GM19372 (cell line): ENCODE data around the gene CCDC73.
A peak's percentile ranks its signal among the peaks of the same experiment; 100 is the strongest.
"Not testable (repeated sequence)": the region's sequence is repeated elsewhere in the genome, so short reads cannot be mapped to it uniquely, and the experiment has no call there.

Source experiments
- ATAC-seq: cut with Tn5 transposase; IDR thresholded peaks from one replicate; pipeline ENCODE4 v1.9.1; 2021; ENCODE audit warnings: mild to moderate bottlenecking, low read depth, moderate library complexity; ENCODE audit not compliant: unreplicated experiment

Gene CCDC73

DNA sequence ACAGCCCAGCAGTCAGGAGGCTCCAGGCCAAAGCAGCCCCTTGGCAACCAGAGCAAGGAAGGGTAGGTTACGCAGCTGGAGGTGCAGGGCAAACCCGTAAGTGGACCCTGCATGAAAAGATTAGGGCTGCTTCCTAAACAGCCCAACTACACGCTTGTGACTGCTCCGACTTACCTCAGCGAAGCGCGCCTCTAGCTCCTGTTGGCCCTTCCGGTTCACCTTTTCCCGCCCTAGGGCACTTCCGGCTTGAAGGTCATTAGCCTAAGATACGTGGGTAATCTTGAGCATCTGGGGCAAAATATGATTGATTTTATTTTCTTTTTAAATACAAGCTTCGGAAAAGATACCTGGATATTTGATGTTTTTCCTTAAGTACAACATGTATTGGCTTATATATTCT is at the start of gene CCDC73:
Gene CCDC73 (minus strand): TSS at position 224 of the 400 bp plus-strand sequence. CDS start 34,419 bp downstream, outside the sequence.
- no peak for ATAC-seq

DNA sequence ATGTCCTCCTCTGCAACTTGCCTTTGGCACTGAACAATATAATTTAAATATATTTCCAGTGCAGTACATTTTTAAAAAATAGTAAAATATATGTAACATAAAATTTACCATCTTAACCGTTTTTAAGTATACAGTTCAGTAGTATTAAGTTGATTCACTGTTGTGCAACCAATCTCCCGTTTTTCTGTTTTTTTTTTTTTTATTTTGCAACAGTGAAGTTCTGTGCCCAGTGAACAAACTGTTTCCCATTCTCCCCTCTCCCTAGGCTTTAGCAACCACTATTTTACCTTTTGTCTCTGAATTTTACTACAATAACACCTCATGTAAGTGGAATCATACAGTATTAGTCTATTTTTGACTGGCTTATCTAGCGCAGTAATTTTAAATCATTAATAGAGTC is 49.1 kb upstream of the CCDC73 start:
- ATAC-seq, result no peak

DNA sequence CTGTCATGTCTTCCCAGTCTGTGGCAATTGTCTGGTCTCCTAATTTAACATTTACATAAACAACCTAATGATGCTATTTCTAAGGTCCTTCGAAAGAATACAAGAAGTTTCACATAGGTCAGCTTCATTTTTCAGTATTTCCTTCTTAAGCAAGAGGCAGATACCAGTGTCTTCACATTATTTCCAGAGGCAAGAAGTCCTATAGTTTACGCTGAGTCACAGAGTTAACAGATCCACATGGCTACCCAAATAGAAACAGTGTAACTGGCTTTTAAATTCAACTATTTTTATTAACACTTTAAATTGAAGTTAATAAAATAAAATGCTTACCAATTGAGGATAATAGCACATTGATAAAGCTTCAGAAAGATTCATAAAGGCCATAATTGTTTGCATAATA is 46.1 kb upstream of the CCDC73 start:
- no peak for ATAC-seq

DNA sequence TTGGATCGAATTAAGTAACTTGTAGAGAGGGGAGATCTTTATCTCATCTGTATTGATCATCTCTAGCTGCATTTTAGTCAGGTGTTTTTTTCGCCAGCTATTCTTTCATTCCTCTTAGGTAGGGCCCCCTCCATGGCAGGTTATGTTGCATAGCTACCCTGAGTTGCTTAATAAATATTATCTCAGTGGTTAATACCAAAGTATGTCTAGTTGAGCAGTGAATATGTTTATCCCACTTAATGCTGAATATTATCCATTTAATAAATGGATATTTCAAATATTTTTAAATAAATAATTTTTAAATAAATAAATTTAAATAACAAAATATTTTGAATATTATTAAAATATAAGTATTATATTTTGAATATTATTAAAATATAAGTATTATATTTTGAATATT is 44.8 kb upstream of the CCDC73 start:
- no peak for ATAC-seq

DNA sequence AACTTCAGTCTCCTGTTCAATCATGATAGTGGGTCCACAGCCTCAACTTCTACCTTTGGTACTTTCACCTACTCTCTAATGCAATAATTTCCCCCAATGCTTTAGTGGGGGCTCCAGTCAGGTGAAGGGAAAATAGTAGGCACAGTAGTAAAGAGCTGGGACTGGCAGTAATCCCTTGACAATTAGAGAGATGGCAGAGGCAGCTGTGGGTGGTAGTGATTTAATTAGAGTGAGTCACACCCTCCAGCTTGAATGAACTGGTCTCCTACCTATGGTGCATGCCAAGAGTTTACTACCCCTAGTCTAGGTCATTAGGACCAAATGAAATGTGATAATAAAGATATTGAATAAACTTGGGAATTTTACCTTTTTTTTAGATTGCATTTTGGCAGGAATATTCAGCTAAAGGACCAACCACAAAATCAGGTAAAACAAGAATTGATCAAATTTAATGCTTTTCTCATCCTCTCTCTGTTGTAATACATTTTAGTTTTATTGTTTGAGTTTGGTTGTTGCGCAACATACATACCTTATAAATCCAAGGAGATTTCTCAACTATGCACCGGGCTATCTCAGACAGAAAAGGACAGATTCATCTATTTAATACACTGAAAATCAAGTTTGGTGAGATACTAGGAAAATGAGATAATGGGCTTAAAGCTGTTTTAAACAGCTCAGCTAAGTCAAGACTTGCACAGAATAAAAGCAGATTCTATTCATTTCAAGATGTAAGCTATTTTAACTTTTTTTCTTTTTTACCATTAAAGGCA is 44.2 kb upstream of the CCDC73 start:
- no peak for ATAC-seq

GRCh38 chr11:32836946-32837345 is 42.5 kb upstream of the CCDC73 start:
- no peak for ATAC-seq

DNA sequence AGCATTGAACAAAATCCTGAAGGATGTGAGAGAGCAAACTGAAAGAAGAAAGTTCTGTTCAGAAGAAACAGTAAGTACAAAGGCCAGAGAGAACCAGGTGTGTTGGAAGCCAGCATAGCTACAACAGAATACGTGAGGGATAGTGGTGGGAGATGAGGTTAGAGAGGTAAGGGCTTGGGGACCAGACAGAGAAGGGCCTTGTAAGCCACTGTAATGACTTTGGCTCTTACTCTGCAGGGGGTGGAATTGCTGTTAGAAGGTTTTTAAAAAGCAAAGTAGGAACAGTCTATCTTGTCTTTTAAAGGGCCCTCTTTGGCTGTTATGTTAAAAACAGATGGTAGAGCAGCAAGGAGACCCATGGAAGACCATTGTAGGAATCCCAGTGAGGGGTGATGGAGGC is 39.5 kb upstream of the CCDC73 start:
- no peak for ATAC-seq

DNA sequence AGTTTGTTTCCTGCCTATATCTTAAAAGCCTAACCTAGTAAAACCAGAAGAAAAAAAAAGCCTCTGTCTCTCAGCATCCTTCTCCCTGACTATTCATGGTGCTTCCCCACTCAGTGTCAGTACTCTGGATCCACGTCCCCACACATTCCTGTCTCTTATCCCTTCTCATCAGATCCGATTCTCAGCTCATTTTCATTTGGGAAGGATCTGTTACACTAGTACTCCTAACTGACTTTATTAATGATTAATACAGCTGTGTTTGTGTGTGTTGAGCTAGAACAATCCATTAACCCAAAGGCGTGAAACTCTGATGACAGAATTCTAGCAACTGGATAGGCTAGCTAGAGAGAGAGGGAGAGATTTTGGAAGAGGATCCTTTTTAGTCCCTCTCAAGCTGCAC is 36.8 kb upstream of the CCDC73 start:
- no peak for ATAC-seq

DNA sequence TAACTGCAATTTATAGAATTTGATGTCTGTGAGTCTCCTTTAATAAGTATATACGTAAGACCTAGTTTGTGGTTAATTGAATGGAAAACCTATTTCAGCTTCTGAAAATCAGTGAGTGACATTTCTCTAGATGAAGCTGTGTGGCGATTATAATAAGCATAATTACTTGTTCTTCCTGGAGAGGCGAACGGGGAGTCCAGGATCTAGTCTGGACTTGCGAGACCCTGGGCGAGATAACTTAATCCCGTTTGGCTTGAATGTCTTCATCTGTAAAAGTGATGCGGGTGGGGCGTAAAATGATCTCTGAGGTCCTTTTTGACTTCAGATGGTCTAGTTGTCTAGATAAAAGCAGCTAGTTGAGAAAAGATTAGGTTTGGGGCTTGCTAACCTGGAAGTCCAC is 36.3 kb upstream of the CCDC73 start:
- no peak for ATAC-seq

- no peak for ATAC-seq
Observed at GRCh38 chr11:32830413-32830738, 35.9 kb upstream of the CCDC73 start.

GRCh38 chr11:32829680-32830412 is 35.4 kb upstream of the CCDC73 start, which contains the start of gene PRRG4:
PRRG4 (plus strand) TSS chr11:32829927; CDS start chr11:32830530, 603 bp downstream.
- ATAC-seq, result peak; percentile 77

GRCh38 chr11:32829157-32829679 is 34.8 kb upstream of the CCDC73 start:
- peak; percentile 44 for ATAC-seq

GRCh38 chr11:32827276-32827675 is 32.8 kb upstream of the CCDC73 start:
- no peak for ATAC-seq

DNA sequence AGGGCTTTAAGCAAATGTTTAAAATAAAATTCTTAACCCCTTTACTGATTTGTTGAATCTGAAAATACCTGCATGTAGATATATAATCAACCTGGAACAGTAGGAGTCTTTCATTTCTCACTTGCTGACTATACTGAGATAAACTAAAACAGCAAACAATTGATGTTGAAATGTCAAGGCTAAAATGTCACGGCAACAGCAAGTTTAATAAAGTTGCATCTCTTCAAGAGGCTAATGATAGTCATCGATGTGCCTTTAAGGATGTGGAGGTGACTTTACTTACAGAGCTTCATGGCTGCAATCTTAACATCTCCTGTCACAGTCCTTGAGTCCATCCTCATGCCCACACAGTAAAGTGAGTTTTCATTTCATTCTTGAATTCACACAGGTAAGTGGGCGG is 31.7 kb upstream of the CCDC73 start:
- ATAC-seq, result no peak

DNA sequence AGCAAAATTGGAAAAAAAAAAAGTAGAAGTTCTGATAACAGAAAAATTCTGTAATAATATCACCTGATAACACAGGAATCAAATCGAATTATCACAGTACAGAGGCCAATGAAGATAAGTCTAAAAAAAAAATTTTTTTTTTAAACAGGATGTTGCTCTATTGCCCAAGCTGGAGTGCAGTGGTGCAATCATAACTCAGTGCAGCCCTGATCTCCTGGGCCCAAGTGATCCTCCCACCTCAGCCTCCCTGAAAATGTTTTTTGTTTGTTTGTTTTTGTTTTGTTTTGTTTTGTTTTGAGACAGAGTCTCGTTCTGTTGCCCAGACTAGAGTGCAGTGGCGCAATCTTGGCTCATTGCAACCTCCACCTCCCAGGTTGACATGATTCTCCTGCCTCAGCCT is 29.2 kb upstream of the CCDC73 start:
- ATAC-seq, result not testable (repeated sequence)

GRCh38 chr11:32821917-32822560 is 27.6 kb upstream of the CCDC73 start:
- no peak for ATAC-seq

DNA sequence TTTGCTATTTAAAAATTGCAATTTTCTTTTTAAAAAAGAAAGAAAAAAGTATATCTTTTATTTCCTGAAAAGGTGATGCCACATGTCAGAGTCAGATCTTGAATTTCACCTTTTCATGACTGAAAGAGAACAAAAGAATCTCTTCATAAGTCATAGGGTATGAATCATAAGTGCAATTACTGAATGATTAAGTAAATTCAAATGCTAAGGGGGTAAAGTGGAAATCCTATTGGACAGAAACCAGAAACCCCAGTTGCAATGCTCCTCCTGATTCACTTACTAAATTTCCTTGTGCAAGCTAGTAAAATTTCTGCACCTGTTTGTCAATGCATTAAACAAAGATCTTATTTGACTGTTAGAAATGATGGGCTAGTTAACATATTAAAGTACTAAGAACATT is 27.1 kb upstream of the CCDC73 start:
- no peak for ATAC-seq

DNA sequence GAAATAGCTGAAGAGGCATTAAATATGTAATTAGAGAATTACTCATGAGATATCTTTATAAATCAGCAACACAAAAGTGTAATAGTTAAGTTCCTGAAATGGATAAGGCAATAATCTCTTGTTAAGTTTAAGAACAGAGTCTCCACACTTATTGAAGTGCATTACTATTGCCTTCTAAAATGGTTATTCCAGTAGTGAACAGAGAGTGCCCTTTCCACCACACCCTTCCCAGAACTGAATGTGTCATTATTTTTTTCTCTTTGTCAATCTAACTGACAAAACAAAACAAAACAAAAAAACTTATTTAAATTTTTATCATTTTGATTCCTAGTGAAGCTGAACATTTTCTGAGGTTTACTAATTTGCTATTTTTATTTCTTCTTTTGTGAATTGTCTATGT is 26.0 kb upstream of the CCDC73 start:
- ATAC-seq, result no peak

GRCh38 chr11:32819187-32819586 is 24.7 kb upstream of the CCDC73 start:
- no peak for ATAC-seq

DNA sequence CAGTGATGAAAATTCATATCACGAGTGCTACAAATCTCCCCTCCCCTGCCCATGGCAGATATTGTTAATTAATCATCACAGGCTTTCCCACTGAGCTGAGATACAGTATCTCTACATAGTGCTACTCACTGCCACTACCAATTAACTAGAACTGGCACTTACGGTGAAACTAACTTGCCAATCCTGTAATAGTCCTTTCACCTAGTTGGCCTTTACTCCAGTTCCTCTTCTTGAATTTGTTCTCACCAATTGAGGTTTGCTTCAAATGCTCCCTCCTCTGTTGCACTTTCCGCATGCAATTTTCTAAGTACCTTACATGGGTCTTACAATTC is 23.4 kb upstream of the CCDC73 start:
- no peak for ATAC-seq

DNA sequence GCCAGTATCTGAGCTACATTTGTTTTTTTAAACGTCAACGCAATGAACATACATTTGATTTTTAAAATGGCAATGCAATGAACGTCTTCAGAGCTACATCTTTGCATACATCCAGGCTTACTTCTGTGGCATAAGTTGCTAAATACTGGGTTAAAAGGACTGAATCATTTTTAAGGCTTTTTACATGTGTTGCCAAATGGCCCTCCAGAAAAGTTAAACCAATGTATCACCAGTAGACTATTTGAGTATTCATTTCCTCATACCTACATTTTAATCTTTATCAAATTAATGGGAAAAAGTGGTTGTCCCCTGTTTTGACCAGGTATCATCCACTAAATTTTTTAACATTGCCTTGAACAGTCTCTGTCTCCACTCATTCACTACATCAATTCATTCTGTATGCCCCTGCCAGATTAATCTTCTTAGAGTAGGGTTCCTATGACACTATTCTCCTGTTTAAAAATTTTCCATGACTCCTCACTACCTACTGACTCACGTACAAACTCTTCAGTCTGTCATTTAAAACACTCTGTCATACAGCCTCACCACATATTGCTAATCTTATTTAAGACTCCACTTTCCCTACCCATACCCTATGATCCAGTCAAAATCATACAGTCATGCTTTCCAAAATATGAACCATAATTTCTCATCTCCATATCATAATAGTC is 22.9 kb upstream of the CCDC73 start:
- ATAC-seq, result no peak
